Kidney capillary endothelial cell (primary cell): Measurements from ENCODE around the gene LRCH3.

Source experiments
- DNase-seq: peaks from one replicate; pipeline ENCODE4 v3.0.0-alpha.2; 2018; ENCODE audit warnings: low spot score

LRCH3 gene

DNA sequence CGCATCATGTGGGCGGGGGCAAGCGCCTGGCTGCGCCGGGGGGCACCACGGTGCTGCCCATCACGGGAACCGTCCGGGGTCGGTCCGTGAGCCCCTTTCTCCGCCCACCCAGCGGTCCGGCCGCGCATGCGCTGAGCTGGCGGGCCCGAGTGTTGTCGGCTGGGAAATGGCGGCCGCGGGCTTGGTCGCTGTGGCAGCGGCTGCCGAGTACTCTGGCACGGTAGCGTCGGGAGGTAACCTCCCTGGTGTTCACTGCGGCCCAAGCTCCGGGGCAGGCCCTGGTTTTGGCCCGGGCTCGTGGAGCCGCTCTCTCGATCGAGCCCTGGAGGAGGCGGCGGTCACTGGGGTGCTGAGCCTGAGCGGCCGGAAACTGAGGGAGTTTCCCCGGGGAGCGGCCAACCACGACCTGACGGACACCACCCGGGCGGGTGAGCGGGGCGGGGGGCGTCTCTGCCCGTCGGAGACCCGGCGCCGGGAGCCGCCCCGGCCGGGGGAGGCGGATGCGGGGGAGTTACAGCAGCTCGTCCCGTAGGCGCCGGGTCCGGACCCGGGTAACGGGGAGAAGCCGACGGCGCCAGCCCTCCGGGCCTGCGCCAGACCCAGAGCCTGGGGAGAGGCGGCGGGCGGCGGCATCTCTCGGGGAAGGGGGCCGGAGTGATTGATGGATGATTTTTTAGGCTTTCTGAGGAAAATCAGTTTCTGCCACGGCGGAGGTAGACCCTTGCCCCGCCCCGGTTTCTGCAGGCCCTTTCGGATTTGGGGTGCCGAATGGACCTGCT is at the start of gene LRCH3:
LRCH3 (plus strand) TSS at position 142 of the 779 bp plus-strand sequence; CDS start at position 167, 25 bp downstream.
- peak; percentile 77 for DNase-seq

DNA sequence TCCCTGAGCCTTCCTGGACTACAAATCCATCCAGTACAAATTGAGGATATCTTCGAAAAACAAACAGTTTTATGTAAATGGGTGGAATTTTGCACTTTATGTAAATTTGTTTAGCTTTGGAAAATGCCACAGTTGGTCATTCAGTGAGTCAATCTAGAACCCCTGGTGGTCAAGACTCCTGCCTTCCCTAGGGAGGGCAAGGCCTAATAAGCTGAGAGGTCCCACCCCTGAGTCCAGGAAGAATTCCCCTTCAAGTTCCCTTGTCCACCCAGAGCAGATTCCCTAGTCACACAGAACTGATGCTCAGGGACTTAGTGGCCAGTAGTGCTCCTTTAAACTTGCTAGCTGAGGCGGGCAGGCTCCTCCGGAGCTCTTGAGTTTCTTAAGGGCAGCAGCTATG is 48.3 kb upstream of the LRCH3 start:
- no peak for DNase-seq

DNA sequence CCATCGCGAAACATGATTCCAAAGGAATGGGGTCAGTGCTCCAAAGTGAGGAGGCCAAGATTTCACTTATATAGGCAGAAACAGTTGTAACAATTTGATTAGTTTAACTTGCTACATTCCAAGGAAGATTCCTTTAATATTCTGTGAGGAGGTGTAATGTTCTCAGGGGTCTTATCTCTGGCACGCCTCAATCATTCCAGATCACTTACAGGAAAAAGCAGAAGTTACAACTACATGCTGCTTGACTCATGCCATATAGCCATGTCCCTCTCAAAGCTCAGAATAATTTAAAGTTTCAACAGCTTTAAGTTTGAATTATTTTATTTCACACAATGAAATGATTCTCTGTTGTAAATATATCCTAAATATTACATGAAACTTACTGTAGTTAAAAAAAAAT is 44.8 kb upstream of the LRCH3 start:
- no peak for DNase-seq

DNA sequence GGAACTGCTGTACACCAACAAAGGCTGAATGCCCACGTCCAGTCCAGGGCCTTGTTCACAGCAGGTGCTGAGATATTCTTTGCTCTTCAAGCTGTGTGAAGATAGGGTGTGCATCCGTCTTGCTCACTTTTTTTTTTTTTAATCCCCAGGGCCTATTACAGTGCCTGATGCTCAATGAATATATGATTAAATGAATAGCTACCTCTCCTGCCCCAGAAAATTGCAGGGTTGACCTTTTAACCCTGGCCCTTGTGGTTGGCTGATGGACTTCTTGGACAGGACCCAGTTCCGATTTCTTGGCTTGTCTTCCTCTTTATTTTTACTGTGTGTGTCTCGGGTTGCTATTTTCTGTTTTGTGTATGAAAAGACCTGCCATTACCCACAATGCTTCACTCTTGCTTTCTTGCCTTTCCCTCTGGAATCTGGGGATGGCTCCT is 44.2 kb upstream of the LRCH3 start:
- DNase-seq, result no peak

DNA sequence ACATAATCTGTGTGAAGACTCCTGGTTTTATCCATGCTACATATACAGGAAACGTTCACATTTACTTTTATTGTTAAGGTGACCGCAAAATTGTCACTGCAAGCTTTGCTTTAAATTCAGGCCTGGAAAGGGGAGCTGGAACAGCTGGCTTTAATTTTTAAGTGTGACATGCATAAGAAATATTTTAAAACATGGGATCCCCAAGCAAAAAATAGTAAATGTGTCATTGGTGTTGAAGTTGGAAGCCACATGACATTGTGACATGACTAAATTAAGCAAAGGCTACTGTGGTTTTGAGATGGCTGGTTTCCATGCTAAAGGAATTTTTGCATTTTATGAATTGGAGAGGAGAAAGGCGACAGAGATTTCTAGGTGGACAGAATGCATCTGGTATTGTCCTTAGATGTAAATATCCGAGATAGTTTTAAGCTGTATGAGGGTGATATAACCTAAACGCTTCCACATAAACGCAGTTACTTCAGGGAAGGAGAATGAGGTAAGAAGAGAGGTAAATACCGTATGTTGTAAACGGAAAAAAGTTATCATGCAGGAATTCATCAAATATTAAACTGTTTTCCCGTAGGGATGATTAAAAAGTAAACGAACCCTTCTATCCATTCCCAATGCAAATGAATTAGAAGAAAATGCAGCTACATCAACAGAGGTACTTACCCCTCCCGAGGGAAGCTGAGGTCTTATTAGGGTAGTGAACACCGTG is 42.3 kb upstream of the LRCH3 start:
- DNase-seq, result no peak

DNA sequence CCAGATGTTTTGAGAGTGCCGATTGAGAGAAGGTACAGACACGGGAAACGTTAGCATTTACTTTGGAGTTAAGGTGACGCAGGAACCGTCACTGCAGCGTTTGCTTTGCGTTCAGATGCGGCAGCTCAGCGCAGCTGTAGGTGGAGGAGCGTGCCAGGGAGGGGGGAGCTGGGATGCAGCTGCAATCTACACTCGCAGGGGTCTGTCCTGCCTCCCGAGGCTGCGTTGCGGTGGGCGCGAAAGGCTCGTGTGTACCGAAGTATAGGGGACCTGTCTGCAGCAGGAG is 41.8 kb upstream of the LRCH3 start:
- DNase-seq, result peak; percentile 56

DNA sequence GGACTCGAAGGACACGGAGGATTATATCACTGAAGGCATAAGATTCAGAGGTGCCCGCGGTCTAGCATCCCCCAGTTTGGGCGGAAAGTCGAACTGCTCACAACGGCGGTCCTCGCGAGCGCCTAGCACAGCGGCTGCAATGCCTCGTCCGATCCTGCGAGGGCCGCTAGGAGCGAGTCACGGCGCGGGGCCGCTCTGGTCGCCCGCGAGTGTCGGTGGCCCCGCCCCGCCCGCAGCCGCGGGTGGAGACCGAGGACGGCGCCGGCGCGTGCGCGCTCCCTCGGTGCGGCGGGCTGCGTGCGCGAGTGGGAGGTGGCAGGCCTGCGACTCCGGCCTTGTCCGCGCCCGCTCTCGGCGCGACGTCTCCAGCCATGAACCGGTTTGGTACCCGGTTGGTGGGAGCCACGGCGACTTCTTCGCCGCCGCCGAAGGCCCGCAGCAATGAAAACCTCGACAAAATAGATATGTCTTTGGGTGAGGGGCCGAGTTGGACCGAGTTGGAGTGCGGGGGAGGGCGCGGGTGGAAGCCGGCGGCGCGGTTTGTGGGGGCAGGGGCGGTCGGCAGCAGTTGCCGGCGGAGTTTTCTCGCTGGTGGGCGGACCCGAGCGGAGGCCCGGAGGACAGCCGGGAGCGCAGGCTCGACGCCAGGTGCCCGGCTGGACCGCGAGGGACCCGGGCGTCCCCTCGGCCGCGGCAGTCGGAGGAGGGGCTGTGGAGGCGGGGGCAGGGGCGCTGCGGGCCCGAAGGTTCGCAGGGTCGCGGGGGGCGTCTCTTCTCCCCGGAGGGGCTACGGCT is 41.3 kb upstream of the LRCH3 start, which contains the start of gene FYTTD1:
FYTTD1 (plus strand) TSS at position 283 of the 795 bp plus-strand sequence; CDS start at position 372, 89 bp downstream.
- peak; percentile 65 for DNase-seq

DNA sequence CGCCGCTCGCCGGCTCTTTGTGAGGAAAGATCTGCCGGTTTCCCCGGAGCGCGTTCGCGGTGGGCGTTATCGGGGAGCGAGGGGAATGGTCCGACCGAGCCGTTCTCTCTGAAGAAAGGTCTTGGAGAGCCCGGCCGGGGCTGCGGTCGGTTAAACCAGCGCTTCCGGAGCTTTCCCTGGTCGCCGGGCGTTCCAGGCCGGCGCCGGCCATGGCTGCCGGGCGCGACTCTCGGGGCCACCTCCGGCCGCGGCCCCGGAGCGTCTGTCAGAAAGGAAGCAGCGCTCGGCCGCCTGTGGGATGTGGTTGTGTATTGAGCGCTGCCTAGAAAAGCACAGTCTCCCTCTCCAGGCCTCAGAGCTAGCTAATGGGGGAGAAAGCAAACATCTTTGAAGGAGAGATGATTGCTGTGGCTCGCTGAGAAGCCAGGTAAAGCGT is 40.6 kb upstream of the LRCH3 start:
- DNase-seq, result peak; percentile 68

DNA sequence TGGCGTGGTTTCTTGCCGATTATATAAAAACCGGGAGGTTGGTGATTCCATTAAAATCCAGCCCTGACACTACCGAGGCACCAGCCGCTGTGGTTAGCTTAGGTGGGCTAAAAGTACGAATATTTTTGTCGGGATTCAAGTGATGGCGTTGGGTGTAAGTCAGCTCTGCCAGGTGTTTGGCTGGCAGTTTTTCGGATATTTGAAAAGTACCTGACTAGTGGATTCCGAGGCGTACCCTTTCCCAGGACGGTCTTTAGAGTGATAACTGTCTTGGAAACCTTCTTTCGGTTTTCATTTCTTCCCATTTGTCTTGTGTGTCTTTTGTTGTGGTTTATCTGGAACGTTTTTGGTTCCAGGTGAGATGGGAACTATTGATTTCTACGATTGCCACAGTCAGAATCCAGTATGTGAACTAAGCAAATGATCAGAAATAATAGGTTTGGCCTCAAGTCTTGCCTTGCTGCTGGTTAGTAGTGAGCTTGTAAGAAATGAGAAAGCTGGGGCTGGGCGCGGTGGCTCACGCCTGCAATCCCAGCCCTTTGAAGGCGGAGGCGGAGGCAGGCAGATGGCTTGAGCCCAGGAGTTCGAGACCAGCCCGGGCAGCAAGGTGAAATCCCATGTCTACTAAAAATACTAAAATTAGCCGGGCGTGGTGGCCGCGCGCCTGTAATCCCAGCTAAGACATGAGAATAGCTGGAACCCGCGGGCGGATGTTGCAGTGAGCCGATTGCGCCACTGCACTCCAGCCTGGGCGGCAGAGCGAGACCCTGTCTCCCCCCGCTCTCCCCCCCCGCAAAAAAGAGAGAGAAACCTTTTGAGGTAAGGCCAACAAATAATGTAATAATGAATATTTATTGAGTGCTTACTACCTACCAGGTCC is 40.0 kb upstream of the LRCH3 start:
- DNase-seq, result peak; percentile 10

DNA sequence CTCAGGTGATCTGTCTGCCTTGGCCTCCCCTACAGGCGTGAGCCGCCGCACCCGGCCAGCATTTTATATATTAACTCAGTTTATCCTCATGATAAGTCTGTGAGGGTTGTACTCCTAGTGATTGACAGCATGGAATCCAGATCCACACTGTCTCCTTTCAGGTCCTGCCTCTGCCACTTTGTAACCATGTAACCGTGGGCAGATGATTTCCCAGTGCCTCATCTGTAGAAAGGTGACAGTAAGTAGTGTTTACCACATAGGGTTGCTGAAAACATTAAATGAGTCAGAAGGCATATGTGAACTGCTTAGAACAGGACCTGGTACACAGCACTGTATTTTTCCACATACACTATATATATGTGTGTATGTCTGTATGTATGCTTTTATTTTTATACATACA is 38.9 kb upstream of the LRCH3 start:
- DNase-seq, result no peak

DNA sequence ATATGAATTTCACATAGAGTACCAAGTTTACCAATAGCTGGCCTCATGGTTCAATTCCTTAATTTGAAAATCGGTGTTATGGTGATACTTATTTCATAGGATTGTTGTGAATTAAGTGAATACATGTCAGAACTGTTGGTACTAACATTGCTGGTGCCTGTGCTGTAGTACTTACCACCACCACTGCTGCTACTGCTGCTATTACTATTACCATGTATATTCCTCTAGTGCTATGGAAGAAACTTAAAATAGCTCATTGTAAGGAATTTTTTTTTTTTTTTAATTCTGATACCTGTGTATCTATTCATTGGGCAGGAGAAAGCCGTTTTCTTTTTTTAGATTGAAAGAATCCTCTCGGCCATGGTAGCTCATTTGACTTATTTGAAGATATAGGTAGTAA is 37.8 kb upstream of the LRCH3 start:
- no peak for DNase-seq

DNA sequence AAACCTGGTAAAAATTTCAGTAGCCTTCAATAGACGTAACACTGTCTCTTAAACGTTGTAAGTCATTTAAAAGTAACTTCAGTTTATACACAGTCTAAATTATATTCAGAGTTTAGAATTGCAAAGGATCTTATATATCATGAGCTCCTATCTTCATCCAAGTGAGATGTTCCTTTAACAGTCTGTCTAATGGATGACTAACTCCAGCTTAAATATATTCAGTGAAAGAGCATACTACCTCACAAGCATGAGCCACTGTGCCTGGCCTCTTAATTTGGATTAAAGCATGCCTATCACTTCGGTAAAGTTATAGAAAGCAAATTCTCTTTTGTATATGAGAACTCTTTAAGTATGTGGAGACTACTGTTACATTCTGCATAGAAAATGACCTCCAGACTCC is 34.4 kb upstream of the LRCH3 start:
- no peak for DNase-seq

DNA sequence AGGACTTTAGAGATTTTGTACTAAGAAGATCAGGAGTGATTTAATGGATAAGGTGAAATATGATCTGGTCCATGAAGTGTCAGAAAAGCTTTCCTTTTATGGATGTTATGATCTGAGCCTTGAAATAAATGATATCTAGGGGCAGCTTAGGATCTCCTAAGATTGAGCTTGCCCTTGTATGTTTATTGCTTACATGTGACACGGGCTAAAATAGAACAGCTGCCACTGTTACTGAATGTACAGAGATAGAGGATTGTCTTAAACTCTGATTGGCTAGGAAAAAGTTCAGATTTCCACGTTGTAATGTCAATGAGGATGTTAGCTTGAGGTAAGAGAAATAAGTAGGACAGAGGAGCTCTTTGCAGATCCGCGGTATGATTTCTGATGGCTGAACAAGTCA is 32.5 kb upstream of the LRCH3 start:
- no peak for DNase-seq

DNA sequence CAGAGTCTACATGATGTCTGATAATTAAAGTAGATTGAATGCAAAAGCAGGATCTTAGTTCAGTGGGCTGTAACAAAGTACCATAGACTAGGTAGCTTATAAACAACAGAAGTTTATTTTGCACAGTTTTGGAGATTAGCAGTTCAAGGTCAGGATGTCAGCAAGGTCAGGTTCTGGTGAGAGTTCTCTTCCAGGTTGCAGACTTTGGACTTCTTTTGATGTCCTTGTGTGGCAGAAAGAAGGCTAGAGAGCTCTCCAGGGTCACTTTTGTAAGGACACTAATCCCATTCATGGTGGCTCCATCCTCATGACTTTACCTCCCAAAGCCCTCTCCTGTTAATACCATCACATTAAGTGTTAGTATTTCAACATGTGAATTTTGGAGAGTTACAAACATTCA is 29.3 kb upstream of the LRCH3 start:
- no peak for DNase-seq

DNA sequence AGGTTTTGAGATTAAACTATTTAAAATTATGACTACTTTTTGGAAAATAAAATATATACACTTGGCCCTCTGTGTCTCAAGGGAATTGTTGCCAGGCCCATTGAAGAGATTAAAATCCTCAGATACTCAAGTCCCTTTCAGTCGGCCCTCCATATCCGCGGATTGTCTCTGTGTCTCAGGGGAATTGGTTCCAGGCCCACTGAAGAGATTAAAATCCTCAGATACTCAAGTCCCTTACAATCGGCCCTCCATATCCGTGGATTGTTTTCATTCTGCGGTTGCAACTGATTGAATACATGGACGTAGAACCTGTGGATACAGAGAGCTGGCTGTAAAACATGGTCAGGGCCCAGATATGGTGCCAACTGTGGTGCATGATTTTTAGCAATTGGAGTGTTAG is 15.7 kb upstream of the LRCH3 start:
- no peak for DNase-seq

DNA sequence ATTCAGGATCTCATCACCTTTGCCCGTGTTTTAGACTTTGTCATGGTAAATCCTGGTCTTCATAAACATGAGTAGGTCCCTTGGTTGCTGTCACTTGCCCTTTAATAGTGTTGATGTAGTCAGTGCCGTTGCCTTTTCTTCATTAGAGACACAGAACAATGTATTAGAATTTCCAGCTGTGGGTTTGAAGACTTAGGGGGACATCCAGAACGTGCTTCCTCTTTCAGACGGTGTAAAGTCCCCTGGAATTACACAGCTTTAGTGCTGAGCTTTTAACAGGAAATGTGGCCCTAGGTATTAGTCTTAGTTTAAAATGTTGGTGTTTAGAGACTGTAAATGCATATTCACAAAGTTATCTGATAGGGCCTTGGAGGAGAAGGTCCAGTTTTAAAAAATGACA is 8.8 kb upstream of the LRCH3 start:
- no peak for DNase-seq

DNA sequence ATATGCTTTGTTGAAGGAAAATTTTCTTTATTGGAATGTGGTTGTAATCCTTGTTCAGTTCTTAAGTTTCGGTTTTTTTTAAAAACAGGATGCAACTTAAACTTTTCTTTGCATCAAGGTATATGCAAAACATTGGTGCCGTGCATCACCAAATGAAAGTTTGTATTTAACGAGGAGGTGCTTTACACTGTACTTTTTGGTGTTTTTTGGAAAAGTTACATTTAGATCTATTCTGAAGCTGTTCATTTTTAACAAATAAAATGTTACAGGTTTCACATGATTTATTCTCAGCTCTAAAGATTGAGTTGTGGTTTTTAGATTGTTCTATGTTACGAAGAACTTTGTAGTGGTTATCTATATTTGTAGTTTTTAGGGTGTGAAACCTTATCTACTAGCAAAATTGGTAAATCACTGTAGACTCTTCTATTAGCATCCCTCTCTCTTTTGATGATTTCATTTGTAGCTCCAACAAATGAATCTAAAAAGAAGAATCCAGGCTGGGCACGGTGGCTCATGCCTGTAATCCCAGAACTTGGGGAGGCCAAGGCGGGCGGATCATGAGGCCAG is 7.0 kb upstream of the LRCH3 start:
- no peak for DNase-seq

DNA sequence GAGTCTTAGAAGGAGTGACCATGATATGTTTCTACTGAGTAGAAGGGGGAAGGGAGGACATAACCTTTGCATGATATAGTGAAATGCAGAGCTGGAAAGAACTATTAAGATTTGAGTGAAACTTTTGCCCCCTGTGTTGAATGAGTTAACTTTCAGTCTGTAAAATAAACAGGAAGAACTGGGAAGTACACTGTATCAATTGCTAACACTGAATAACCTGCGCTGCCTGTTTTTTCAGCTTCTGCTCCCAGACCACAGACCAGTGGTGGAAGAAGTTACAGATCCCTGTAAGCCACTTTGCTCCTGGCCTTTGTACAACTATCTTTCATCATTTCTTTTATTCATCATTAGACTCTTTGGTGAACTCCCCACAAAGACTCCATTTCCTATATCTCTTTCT is 3.6 kb upstream of the LRCH3 start:
- DNase-seq, result no peak

DNA sequence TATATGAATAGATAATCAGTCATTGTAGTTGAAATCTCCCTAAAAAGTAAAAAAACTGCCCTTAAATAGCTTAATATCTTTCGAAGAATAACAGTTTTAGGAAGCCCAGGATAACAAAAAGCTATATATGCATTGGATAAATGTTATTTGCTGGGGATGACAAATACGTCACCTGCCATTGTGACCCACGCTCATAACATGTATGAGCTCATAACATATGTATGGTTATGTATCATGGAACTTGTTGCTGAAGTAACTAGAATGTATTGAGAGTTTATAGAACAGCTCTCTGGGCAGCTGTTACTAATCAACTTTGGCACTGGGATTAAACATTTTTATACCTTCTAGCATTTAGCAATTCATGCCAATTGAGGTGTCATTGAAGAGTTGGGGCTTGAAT is 1.7 kb upstream of the LRCH3 start:
- no peak for DNase-seq

DNA sequence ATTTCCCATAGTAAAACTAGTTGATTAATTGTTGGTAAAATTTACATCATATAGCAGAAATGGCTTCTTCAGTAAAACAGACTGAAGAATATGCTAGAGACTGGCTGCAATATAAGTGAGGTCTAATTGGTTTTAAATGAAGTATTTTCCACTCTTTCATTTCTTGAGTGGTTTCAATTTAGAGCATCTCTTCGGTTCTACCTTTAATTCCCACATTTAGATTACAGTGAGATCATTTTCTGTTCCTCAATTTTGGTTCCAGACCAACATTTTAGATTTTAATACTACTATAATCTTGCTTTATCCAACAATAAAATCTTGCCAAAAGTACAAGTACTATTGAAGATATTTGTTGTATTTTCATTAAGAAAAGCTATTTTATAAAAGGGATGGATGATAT is 1.0 kb upstream of the LRCH3 start:
- DNase-seq, result no peak

DNA sequence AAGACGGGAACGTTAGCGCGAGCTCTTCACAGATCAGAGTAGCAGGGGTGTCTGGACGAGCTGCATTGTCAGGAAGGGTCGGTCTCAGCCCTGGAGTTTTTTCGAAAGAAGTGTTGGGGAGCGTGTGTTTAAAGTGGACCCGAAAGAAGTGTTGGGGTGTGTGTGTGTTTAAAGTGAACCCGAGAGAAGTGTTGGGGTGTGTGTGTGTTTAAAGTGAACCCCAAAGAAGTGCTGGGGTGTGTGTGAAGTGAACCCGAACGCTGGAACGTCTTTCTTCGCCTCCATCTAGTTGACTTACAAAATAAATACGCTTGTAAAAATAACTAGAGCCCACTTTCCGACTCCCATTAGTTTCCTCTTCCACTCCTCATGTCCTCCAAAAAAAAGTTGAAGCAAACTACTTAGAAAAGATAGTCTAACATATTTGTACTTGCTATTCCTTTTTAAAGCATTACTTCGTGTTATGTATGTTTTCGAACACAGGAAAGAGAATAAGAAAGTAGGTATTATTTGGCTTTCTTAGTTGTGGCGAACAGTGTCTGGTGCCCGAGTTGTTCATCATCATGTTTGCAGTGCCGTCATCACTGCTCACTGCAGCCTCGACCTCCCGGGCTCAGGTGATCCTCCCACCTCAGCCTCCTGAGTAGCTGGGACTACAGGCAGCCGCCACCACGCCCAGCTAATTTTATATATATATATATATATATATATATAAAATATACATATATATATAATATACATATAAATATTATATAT is 1.0 kb downstream of the LRCH3 start:
- peak; percentile 30 for DNase-seq
